Ishikawa (cell line): Measurements from ENCODE around the gene ATP11A.

ENCODE experiments used
- CEBPB ChIP-seq: IDR thresholded peaks from 2 replicates; pipeline ENCODE4 v1.6.1; 2012
- CREB1 ChIP-seq: IDR thresholded peaks from 2 replicates; pipeline ENCODE4 v1.6.1; 2012; ENCODE audit warnings: low read depth
- EGR1 ChIP-seq: IDR thresholded peaks from 2 replicates; pipeline ENCODE4 v1.6.1; 2012
- EP300 ChIP-seq: IDR thresholded peaks from 2 replicates; pipeline ENCODE4 v1.6.1; 2012; ENCODE audit warnings: borderline replicate concordance
- FOXM1 ChIP-seq: IDR thresholded peaks from 2 replicates; pipeline ENCODE4 v1.6.1; 2012; ENCODE audit warnings: low read depth, borderline replicate concordance
- NFIC ChIP-seq: IDR thresholded peaks from 2 replicates; pipeline ENCODE4 v1.6.1; 2012
- RAD21 ChIP-seq: IDR thresholded peaks from 2 replicates; pipeline ENCODE4 v1.6.1; 2012; ENCODE audit warnings: low read depth
- TCF12 ChIP-seq: IDR thresholded peaks from 2 replicates; pipeline ENCODE4 v1.6.1; 2012; ENCODE audit warnings: low read depth
- TEAD4 ChIP-seq: IDR thresholded peaks from 2 replicates; pipeline ENCODE4 v1.6.1; 2012
- YY1 ChIP-seq: IDR thresholded peaks from 2 replicates; pipeline ENCODE4 v1.6.1; 2012; ENCODE audit warnings: low read depth
- ZBTB7A ChIP-seq: IDR thresholded peaks from 2 replicates; pipeline ENCODE4 v1.6.1; 2012; ENCODE audit warnings: low read depth
- TF ChIP-seq, protein P1 (sequence below): IDR thresholded peaks from 2 replicates; pipeline ENCODE4 v1.6.1; 2012; ENCODE audit warnings: low read depth, mild to moderate bottlenecking
- TF ChIP-seq, protein P2 (sequence below): IDR thresholded peaks from 2 replicates; pipeline ENCODE4 v1.6.1; 2012
- TF ChIP-seq, protein P3 (sequence below): IDR thresholded peaks from 2 replicates; pipeline ENCODE4 v1.6.1; 2012

DNA sequence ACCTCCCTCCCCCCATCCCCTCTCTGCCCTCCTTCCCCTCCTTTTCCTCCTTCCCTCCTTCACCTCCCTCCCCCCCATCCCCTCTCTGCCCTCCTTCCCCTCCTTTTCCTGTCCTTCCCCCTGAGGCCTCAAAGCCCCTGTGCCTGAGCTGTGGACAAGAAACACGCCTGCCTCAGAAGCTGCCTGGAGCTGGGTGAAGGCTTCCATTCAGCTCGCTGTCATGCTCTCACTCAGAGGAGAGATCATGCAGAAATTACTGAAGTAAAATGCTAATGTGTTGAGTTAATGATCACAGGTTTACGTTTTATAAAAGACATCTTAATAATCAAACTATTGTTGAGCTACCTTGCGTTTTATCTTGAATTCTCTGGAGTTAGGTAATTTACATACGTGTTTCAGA, 114.5 kb downstream of the ATP11A start:
- no peak for TF ChIP-seq YY1
- no peak for TF ChIP-seq FOXM1
- no peak for TF ChIP-seq NFIC
- TF ChIP-seq, protein P1, sequence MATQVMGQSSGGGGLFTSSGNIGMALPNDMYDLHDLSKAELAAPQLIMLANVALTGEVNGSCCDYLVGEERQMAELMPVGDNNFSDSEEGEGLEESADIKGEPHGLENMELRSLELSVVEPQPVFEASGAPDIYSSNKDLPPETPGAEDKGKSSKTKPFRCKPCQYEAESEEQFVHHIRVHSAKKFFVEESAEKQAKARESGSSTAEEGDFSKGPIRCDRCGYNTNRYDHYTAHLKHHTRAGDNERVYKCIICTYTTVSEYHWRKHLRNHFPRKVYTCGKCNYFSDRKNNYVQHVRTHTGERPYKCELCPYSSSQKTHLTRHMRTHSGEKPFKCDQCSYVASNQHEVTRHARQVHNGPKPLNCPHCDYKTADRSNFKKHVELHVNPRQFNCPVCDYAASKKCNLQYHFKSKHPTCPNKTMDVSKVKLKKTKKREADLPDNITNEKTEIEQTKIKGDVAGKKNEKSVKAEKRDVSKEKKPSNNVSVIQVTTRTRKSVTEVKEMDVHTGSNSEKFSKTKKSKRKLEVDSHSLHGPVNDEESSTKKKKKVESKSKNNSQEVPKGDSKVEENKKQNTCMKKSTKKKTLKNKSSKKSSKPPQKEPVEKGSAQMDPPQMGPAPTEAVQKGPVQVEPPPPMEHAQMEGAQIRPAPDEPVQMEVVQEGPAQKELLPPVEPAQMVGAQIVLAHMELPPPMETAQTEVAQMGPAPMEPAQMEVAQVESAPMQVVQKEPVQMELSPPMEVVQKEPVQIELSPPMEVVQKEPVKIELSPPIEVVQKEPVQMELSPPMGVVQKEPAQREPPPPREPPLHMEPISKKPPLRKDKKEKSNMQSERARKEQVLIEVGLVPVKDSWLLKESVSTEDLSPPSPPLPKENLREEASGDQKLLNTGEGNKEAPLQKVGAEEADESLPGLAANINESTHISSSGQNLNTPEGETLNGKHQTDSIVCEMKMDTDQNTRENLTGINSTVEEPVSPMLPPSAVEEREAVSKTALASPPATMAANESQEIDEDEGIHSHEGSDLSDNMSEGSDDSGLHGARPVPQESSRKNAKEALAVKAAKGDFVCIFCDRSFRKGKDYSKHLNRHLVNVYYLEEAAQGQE, result no peak
- no peak for TF ChIP-seq TCF12
- no peak for TF ChIP-seq EP300
- TF ChIP-seq, protein P2, sequence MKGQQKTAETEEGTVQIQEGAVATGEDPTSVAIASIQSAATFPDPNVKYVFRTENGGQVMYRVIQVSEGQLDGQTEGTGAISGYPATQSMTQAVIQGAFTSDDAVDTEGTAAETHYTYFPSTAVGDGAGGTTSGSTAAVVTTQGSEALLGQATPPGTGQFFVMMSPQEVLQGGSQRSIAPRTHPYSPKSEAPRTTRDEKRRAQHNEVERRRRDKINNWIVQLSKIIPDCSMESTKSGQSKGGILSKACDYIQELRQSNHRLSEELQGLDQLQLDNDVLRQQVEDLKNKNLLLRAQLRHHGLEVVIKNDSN, result no peak
- TF ChIP-seq, protein P3, sequence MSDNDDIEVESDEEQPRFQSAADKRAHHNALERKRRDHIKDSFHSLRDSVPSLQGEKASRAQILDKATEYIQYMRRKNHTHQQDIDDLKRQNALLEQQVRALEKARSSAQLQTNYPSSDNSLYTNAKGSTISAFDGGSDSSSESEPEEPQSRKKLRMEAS, result no peak
- TF ChIP-seq ZBTB7A, result no peak
- no peak for TF ChIP-seq CREB1
- TF ChIP-seq CEBPB, result no peak
- no peak for TF ChIP-seq EGR1
- TF ChIP-seq RAD21, result no peak
- no peak for TF ChIP-seq TEAD4
